GM21723 (cell line): ENCODE results near the gene RALGPS1.

Source experiments
- ATAC-seq: cut with Tn5 transposase; IDR thresholded peaks from one replicate; pipeline ENCODE4 v1.9.1; 2021; ENCODE audit warnings: mild to moderate bottlenecking, moderate library complexity; ENCODE audit not compliant: unreplicated experiment

RALGPS1 gene, protein sequence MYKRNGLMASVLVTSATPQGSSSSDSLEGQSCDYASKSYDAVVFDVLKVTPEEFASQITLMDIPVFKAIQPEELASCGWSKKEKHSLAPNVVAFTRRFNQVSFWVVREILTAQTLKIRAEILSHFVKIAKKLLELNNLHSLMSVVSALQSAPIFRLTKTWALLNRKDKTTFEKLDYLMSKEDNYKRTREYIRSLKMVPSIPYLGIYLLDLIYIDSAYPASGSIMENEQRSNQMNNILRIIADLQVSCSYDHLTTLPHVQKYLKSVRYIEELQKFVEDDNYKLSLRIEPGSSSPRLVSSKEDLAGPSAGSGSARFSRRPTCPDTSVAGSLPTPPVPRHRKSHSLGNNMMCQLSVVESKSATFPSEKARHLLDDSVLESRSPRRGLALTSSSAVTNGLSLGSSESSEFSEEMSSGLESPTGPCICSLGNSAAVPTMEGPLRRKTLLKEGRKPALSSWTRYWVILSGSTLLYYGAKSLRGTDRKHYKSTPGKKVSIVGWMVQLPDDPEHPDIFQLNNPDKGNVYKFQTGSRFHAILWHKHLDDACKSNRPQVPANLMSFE

DNA sequence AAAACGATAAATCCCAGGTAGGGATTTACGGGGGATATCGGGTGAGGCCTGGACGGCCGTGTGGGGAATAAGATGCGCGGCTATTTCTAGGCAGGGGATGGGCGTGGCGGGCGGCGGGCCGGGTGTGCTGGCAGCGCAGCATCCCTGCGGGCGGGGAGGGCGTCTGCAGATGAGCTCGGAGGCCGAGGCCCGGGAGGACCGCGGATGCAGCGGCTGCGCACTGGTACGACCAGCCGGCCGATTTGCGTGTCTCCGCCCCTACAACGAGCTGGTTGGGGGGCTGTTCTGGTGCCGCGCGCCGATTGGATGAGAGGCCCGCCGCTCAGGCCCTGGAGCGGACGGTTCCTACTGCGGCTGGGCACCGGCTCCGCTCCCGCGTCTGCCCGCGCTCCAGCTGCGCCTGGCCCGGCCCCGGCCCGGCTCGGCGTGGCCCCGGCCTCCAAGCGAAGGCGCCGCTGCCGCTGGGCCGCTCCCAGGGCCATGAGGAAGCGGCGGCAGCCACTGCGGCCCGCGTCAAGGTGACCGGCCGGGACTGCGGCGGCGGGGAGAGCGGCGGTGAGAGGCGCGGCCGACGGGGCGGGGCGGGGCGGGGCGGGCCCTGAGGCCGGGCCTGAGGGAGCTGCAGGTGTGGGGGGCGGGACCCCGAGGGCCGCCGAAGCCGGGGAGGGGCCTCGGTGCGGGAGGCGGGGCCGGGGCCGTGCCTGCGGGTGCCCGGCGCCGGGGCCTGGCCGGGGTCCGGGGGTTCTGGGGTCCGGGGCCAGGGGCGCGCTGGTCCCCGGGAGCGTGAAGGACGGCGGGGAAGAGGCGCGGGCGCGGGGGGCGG, at the start of gene RALGPS1:
Gene RALGPS1, plus strand, starts transcription at position 325 of the 823 bp plus-strand sequence. CDS start 47,508 bp downstream, outside the sequence.
- peak; percentile 98 for ATAC-seq

DNA sequence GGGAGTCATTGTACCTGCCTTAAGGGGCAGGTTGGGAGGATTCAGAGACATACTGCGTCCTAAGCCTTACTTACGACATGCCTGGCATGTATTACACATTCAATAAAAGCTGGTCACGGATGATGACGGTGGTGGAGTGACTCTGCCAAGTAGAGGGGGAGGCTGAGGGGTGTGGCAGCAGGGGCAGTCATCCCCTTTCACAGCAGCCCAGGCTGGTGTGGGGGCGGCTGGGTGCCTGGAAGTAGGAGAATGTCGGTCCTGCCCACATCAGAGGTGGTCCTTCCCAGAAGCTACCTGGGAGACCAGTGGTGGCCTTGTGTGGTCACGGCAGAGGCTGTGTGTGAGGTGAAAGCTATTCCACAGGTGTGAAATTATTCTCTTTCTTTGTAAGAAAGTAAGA, 45.2 kb upstream of the RALGPS1 start:
- ATAC-seq: no peak

DNA sequence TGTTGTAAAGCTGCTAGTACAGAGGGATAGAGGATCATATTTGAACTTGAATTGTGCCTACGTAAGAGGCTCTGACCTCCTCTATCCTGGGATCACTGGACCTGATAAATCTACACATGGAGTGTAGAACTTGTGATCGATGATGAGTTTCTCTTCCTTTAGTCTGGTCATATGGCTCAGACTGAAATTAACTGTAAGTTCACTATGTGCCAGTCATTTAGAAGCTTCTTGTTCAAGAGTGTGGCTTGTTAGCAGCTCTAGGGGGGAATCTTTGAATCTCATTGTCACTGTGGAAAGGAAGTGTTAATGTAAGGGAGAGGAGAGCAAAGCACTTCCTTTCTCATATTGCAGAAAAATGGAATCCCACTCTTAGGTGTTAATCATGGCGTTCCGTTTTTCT, 42.1 kb upstream of the RALGPS1 start:
- ATAC-seq: no peak

DNA sequence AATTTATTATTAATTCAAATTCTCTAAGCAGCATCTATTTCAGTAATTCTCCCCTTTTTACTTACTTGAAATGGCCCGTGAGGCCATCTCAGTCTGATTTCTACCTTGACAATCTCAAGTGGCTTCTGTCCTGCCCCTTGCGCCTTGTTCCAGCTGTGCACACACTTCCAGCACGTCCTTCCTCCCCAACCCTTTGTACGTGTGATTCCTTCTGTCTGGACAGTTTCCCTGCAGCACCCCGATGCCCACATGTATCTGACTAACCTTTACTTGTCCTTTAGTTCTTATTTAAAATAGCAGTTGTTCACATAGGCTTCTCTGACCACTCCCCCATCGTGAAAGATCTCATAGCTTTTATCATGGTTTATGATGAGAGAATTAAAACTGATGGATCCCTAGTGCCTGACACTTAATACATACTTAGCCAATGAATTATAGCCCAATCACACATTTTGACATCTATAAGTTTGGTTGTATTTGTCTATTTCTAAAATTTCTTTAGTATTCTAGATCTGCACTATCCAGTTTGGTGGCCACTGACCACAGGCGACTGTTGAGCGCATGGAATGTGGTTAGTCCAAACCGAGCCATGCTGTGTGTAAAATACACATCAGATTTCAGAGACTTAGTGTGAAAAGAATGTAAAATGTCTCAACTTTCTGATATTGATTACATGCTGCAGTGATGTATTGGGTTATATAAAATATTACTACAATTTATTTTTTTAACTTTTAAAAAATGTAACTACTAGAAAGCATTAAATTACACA, 39.9 kb upstream of the RALGPS1 start:
- no peak for ATAC-seq

DNA sequence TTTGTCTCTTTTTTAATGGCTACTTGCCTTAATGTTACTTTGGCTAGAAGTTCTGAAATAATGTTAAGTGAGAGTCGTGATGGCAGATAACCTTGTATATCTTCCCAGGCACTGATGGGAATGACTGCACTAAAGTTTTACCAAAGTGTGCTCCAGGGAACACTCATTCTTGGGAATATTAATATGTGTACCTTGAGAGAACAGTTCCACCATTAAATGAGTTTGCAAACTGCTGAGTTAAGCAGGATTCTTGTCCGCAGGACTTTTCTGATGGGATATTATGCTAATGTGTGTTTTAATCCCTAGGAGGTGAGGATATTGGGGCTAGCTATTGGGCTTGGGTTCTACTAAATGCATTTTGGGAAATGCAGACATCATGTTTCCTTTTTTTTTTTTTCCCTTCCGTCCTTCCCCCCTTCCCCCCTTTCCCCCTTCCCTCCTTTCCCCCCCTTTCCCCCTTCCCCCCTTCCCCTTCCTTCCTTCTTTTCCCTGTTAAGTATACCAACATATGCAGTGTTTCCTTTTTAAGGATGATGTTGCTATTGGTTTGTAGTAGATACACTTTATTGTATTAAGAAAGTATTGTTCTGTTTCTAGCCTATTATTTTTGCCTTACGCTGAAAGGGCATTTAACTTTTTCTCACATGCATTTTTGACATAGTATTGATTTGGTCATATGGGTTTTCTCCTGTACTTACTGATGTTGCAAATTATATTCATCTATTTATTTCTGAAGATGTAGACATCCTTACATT, 38.6 kb upstream of the RALGPS1 start:
- ATAC-seq: no peak

DNA sequence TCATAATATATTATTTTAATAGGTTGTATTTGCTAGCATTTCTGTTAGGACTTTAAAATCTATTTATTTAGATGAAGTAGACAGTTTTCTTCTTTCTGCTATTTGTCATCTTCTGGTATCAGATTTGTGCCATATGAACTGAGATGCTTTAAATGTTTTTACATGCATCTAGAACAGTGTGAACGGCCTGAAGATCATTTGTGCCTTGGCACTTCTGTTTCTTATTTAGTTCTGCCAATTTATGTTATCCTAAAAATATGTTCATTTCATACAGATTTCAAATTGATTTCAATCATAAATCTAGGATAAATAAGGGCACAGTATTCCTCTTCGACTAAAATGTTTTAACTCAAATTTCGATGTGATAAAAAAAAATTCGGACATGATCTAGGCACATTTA, 38.1 kb upstream of the RALGPS1 start:
- no peak for ATAC-seq

DNA sequence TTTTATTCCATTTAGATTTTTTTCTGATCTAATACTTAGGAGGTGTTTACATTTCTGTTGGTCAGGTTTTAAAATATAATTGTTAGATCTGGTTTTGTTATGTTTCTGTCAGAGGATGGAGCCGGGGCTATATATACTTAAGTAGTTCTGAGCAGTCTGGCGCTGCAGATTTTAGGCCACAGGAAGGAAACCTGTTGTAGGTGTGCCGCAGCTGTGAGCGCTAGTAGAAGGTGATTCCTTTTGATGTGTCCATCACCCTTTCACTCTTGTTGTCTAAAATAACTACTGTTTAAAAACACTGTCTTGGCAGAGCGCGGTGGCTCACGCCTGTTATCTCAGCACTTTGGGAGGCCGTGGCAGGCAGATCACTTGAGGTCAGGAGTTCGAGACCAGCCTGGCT, 37.2 kb upstream of the RALGPS1 start:
- no peak for ATAC-seq

DNA sequence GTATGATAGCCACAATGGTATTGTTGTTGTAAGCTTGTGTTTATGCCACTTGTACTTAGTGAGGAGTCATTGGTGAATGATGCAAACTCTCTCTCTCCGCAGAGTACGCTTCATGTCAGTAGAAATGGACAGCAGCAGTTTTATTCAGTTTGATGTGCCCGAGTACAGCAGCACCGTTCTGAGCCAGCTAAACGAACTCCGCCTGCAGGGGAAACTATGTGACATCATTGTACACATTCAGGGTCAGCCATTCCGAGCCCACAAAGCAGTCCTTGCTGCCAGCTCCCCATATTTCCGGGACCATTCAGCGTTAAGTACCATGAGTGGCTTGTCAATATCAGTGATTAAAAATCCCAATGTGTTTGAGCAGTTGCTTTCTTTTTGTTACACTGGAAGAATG, 35.3 kb upstream of the RALGPS1 start:
- ATAC-seq: no peak

DNA sequence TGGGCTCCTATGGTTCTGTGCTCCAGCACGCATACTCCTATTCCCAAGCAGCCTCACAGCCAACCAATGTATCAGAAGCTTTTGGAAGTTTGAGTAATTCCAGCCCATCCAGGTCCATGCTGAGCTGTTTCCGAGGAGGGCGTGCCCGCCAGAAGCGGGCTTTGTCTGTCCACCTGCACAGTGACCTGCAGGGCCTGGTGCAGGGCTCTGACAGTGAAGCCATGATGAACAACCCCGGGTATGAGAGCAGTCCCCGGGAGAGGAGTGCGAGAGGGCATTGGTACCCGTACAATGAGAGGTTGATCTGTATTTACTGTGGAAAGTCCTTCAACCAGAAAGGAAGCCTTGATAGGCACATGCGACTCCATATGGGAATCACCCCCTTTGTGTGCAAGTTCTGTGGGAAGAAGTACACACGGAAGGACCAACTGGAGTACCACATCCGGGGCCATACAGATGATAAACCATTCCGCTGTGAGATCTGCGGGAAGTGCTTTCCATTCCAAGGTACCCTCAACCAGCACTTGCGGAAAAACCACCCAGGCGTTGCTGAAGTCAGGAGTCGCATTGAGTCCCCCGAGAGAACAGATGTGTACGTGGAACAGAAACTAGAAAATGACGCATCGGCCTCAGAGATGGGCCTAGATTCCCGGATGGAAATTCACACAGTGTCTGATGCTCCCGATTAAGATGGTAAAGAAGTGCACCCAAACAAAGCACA, 34.2 kb upstream of the RALGPS1 start:
- ATAC-seq: no peak

DNA sequence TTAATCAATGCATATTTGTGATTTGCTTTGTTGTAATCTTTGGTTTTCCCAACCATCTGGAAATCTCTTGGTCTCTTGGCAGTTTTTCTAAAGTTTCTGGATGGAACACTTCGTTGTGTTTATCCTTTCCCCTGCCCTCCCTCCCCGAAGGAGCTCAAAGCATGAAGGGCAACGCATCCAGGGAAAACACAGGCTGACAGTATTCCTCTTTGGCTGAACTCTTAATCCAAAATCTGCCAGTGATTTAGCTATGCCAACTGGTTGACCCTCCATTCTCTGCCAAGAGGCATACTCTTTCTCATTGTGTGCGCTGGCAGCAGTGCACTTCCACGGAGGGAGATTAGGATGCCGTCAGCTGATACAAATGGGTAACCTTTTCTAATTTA, 33.6 kb upstream of the RALGPS1 start:
- ATAC-seq: no peak

DNA sequence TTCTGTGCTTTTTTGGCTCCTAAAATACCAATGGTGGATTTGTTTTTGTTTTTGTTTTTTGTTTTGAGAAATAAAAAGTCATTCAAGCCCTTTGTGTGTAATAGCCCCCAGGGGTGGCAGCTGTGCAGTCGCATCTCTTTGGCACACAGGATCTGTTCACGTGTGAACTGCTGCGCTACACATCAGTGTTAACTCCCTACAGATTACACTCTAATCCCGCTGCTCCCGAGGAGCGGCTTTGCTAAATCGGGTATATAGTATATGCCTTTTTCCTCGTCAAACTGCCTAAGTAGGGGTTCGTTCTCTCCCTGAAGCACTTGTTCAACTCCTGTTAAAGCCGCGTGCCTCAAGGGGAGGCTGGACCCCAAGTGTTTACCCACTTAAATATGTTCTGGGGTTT, 31.8 kb upstream of the RALGPS1 start:
- no peak for ATAC-seq

DNA sequence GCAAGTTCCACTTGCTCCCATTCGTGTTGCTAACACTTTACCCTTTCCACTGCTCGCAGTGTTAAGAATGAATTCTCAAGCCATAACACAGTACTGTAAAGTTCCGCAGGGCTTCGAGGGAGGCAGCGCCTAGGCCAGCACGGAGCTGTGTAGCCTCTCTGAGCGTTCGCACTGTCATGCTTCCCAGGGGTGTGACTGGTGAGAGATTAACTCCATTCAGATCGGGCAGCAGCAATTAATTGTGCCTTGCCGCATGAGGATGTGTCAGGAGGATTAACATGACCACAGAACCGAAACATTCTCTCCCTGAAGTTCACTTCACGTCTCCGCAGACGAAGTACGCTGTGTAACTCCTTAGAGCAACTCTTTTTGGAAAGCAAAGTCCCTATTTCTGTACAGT, 30.9 kb upstream of the RALGPS1 start:
- ATAC-seq: no peak

DNA sequence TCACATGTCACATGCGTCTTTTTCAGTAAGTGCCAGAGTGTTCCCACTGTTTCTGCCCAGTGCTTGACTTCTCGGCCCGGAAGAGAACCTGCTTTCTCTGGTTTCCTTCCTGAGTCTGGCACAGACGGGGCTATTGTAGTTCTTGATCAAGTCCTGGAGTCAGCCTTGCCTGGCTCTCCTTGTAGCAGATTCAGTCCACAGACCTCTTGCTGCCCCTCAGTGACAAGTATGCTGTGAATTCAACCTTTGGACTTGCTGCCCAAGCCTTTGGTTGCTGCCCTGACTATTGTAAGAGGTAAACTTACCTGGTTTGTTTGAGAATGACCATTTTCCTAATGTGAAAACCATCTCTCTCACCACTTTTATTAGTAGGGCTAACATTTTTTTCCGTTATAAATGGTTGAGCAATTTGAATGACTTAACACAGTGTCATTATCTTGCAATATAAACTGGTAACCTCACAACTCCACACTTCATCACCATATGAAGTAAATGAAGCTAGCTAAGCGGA, 29.4 kb upstream of the RALGPS1 start:
- ATAC-seq: no peak

DNA sequence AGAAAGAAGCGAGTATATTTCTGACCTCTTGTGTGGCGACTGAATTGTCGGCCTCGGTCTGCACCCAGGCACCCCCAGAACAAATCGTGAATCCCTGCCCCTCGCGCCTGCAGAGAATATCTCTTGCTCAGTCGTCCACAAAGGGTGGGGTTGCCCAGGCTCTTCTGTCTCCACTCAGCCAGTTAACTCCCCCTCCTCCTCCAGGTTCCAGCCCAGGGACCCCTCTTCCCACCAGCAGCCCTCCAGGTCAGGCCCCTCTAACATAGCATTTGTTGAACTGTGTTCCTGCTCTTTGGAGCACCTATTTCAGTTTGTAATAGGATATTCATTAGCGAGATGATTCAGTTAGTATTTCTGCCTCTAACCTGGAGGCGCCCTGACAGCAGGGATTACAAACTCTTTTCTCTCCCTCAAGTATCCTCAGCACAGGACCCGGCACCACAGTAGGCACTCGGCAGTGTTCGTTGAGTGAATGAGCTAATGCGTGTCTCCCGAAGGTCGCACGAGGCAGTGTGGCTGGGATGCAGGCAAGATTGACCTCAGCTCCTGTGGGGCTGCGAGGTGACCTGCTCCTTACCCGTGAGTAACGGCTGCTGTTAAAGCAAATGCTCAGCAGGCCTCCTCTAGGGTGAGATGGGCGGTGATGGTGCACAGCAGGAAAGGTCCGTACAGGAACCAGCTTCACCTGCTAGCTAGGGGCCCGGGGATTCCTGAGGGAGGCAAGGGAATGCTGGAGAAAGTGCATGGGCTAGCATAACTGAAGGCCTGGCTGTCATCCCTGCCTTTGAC, 28.4 kb upstream of the RALGPS1 start:
- ATAC-seq: no peak

DNA sequence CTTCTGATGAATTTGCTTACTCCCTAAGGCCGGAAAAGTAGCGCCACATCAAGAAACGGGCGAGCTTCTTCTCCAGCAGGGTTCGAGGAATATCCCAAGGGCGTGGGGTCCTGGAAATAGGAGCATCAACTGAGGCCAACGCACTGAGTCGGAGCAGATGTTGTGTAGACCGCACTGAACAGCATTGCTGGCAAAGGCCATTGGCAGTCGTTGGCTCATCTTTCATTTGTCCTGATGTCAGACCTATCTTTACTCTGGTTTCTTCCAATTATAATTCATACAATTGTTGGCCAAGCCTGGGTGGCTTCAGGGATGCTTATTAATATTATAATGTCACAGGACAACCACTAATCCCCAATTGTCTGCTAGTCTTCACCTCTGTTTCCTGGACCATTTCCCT, 27.7 kb upstream of the RALGPS1 start:
- no peak for ATAC-seq

DNA sequence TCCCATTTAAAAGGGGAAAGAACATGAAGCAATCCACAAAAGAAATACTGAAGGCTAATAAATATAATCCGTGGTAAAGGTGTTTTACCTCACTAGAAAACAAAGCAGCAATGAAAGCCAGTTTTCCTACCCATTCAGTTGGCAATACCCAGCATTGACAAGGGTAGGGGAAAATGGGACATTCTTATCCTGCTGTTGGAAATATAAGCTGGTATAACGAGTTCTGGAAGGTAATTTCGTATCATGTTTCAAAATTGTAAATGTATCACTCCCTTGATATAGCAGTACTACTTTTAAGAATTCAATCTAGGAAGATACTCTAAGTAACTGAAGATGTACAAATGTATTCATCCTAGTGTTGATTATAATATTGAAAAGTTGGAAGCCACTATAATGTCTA, 22.9 kb upstream of the RALGPS1 start:
- ATAC-seq: no peak

DNA sequence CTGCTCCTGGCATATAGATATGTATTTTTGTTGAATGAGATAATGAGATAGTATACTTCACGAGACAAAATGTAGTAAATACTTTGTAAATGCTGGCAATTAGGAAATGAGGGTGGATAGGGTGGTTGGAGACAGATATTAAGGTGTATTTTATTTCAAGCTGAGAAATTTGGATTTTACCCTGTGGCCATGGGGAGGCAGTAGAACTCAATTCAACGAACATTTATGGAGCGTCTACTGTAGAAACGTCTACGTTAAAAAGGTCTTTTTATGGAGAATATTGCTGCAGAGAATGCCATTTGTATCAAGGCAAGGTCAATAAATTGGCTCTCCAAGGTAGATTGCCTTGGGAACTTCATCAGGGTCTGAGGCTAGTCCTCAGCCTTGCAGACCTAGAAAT, 21.5 kb upstream of the RALGPS1 start:
- no peak for ATAC-seq

DNA sequence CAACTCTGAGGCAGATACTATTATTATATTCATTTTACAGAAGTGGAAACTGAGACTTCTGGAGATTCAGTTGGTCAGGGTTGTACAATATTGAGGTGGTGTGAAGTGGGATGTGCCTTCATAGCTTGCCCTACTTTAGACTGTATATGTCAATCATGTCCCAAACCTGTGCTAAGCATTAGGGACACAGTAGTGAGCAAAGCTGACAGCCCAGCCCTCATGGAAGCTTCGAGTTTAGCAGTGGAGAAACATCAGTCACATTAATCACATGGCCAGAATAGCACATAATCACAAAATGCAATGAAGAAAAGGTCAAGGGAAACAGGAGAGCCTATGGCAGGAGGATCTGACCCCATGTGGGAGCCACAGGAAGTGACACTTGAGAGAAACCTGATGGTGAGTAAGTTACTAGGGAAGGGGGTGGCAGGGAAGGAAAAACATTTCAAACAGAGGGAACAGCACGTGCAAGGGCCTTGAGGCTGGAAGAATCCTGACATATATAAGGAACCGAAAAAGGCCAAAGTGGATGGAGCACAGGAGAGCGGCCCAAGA, 20.5 kb upstream of the RALGPS1 start:
- no peak for ATAC-seq

DNA sequence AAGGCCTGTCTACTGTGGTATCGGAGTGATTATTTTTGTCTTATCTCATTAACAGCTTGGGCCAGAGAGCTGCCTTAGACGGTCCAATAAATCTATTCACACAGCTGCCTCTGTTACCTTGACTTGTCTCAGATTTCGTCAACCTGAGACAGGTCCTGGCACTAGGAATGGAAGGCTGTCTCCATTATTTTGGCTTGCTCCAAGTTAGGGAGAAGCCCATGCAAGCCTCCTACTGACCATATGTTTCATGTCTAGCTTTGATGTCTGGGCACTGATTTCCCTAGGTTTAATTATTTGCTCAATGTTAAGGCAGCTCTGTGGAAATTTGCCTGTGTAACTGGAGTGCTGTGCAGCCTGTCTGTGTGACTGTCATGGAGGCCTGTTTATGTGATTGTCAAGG, 12.4 kb upstream of the RALGPS1 start:
- ATAC-seq: no peak
